ENCODE data around the gene CROCC2. TPM values are rescaled to one million over a fixed set of nuclear protein-coding genes. Genes with fewer than 3 reads are reported as not detected.

Gene CROCC2
- total RNA-seq, 1 donor from 2014 or later = 2.9 TPM

DNA sequence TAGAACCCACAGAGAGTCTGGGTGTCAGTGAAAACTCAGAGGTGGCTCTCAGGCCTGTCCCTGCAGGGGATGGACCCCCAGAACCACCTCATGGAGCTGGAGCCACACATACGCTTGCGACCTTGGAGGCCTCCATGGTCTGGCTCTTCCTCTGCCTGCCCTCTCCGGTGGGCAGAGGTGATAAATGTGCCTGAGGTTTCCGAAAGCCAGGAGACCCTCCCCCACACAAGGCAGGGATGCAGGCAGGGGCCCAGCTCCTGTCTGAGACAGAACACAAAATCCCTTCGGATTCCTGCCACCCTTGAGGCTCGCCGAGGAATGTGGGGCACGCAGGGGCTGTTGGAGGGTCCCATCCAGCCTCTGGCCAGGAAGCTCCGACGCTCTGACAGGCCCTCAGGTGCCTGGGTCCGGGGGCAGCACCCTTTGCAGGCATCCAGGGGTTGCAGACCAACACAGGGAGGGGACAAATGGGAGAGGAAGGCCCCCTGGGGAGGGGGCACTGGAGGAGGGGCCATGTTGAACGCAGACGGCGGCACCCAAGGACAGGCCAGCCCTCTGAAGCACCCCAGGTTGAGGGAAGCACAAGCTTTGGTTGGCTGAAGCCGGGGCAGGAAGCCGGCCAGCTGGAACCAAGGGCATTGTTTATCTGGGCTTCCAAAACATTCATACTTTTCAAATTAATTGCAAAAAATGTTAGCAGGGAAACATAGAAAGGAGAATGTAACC lies 88.2 kb downstream of the CROCC2 start:
- Histone ChIP-seq H3K27me3 (no peaks in the 10 kb centered on the region), H3K27ac (peak overlapping the region; percentile 92 to 93), H3K4me3 (no peak overlapping the region), H3K4me1 (peaks cover 49 to 72% of the 10 kb centered on the region in 2 donors), H3K9me3 (no peaks in the 10 kb centered on the region), H3K36me3 (no peaks in the 10 kb centered on the region)
- TF ChIP-seq, protein P1, sequence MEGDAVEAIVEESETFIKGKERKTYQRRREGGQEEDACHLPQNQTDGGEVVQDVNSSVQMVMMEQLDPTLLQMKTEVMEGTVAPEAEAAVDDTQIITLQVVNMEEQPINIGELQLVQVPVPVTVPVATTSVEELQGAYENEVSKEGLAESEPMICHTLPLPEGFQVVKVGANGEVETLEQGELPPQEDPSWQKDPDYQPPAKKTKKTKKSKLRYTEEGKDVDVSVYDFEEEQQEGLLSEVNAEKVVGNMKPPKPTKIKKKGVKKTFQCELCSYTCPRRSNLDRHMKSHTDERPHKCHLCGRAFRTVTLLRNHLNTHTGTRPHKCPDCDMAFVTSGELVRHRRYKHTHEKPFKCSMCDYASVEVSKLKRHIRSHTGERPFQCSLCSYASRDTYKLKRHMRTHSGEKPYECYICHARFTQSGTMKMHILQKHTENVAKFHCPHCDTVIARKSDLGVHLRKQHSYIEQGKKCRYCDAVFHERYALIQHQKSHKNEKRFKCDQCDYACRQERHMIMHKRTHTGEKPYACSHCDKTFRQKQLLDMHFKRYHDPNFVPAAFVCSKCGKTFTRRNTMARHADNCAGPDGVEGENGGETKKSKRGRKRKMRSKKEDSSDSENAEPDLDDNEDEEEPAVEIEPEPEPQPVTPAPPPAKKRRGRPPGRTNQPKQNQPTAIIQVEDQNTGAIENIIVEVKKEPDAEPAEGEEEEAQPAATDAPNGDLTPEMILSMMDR (IDR thresholded peaks at IDR 0.05) = no peak
- intact Hi-C loops (cut with DNase I) = loop anchor here (5.0 to 10.0 kb wide), 6 partner anchors 77 to 1180 kb away; partner anchors contain the start of genes DTYMK, DUSP28, HDLBP and RNPEPL1
- no peak for DNase-seq (ENCODE audit: low spot score in 2 of 2)

DNA sequence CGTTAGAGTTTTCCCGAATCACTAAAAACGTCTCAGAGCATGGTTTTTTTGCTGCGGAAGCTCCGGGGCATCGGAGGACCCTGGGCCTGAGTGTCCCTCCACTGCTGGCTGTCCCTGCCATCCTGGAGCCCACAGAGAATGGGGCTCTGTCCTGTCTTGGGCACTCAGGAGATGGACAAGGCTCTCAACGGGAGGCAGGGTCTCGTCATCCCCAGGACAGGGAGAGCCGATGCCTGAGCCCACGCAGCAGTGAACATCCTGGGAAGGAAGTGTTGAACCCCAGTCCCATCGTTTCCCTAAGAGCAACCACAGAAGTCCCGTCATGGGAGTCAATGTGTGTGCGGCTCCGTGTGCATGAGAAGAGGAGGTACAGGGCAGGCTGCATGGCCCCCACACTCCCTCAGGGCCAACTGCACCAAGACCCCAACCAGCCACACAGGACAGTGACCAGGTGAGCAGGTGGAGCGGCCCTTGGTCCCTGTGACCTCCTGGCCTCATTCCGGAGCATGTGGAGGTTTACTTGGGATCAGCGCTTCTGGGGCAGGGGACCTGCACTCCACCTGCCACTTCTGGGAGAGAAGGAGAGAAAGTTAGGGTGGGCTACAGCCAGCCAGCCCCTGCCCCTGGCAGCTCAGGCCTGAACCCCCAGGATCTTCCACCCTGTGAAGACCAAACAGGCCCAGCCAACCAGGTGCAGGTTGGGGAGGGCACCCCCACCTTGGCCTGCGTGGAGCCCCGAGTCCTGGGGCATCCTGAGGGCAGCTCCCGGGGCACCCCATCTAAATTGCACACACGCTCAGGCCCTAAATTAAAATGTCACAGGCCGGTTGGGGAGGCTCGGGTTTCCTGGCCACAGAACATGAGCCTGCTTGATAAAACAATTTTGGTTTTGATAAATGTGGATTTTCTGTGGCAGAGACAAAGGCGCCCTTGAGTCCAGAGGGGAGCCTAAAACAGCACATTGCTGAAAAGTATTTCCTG lies 89.2 kb downstream of the CROCC2 start:
- no peaks in the 10 kb centered on the region for H3K27me3 ChIP-seq
- H3K4me1 ChIP-seq = peaks cover 49 to 76% of the 10 kb centered on the region in 2 donors
- DNase-seq (ENCODE audit: low spot score in 2 of 2) = peak in 1 of 2 donors; percentile 64
- H3K36me3 ChIP-seq = peaks cover 0 to under 1% of the 10 kb centered on the region in 2 donors
- no peaks in the 10 kb centered on the region for H3K9me3 ChIP-seq
- TF ChIP-seq, protein P1 (IDR thresholded peaks at IDR 0.05) = no peak
- peak overlapping the region; percentile 92 to 93 for H3K27ac ChIP-seq
- peak overlapping the region in 1 of 2 donors; percentile 13 for H3K4me3 ChIP-seq
- intact Hi-C loops (cut with DNase I) = loop anchor here (5.0 to 10.0 kb wide), 5 partner anchors 279 to 1181 kb away; partner anchors contain the start of genes DUSP28, HDLBP, RNPEPL1 and SEPTIN2

DNA sequence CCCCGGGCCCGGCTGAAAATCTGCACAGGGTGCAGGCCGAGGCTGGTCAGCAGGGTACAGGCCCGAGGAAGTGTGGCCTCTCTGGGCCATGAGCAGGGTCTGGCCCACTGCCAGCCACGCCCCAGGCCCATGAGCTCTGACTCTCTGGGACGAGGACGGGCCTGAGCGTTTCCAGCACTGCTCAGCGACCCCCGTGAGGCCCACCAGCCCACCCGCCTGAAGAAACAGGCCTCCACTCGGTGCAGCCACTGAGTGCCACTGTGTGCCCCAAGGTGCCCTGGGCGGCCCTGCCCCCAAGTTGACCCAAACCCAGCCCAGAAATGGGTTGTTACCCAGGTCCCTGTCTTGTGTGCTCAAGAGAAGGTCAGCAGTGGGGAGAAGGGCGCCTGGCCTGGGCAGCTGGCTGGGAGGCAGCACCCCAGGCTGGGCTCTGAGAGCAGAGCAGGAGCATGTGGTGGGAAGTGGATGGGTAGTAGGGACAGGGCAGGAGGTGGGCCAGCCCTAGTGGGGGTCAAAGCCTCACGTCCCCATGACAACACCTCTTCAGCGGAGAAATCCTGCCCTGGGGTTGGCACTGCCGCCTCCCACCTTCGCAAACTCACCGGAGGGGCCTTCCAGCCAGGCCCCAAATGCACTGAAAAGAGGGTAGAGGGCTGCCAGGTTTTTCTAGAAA lies 90.2 kb downstream of the CROCC2 start:
- Histone ChIP-seq H3K36me3 (peaks cover 0 to 10% of the 10 kb centered on the region in 2 donors), H3K27me3 (no peaks in the 10 kb centered on the region), H3K27ac (peak overlapping the region; percentile 92 to 93), H3K9me3 (no peaks in the 10 kb centered on the region), H3K4me1 (peaks cover 46 to 72% of the 10 kb centered on the region in 2 donors), H3K4me3 (peak overlapping the region in 1 of 2 donors; percentile 13)
- DNase-seq (ENCODE audit: low spot score in 2 of 2) = peak in 1 of 2 donors; percentile 62
- TF ChIP-seq, protein P1 (IDR thresholded peaks at IDR 0.05) = no peak
- intact Hi-C loops (cut with DNase I) = loop anchor here (5.0 to 10.0 kb wide), 5 partner anchors 279 to 1181 kb away; partner anchors contain the start of genes DUSP28, HDLBP, RNPEPL1 and SEPTIN2

DNA sequence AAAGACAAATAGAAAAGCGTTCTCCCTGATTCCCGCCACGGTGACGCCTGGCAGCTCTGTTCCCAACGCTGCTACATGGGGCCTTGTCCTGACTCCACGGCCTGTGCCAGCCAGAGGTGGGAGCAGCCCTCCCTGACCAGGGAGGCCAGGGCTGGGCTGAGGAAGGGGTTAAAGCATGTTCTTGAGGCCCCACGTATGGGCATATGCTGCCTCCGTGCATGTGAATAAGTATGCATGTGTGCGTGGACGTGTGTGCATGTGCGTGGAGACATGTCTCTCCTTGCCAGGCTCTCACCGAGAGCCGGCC lies 90.7 kb downstream of the CROCC2 start:
- H3K4me3 ChIP-seq = peak overlapping the region; percentile 79 to 91
- DNase-seq (ENCODE audit: low spot score in 2 of 2) = peak in 1 of 2 donors; percentile 59
- H3K9me3 ChIP-seq = no peaks in the 10 kb centered on the region
- peak overlapping the region; percentile 92 to 93 for H3K27ac ChIP-seq
- intact Hi-C loops (cut with DNase I) = loop anchor here (5.0 to 10.0 kb wide), 5 partner anchors 278 to 1182 kb away; partner anchors contain the start of genes DUSP28, HDLBP, RNPEPL1 and SEPTIN2
- no peaks in the 10 kb centered on the region for H3K27me3 ChIP-seq
- TF ChIP-seq, protein P1 (IDR thresholded peaks at IDR 0.05) = no peak
- peaks cover 0 to 14% of the 10 kb centered on the region in 2 donors for H3K36me3 ChIP-seq
- peaks cover 45 to 70% of the 10 kb centered on the region in 2 donors for H3K4me1 ChIP-seq

All from ascending aorta (tissue), 2 donors.